ENCODE data around the gene KHDC4.

KHDC4 gene

DNA sequence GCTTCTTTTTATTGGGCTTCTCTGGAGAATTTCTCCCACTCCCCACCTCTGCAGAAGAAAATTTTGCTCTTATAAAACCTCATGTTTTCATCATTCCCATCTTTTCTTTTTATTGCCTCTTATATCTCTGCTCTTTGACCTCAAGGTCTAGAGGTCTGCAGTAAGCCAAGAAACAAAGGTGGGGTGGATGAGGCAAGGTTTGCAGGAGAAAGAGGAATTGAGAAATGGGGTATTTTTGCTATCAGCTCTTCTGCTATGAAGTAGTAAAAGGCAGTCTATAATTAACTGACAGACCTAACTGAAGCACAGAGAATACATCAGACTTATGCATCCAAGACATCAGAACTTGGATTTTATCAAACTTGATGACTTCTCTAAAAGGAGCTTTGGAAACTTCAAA is 52.0 kb downstream of the KHDC4 start:
- H3K4me3 ChIP-seq (ENCODE audit: low read depth, low read length) = no peak overlapping the region
- DNase-seq (ENCODE audit: low read depth) = no peak

- DNase-seq (ENCODE audit: low read depth) = no peak
- H3K4me3 ChIP-seq (ENCODE audit: low read depth, low read length) = no peak overlapping the region
Observed at GRCh38 chr1:155880950-155881349, 53.3 kb downstream of the KHDC4 start.

DNA sequence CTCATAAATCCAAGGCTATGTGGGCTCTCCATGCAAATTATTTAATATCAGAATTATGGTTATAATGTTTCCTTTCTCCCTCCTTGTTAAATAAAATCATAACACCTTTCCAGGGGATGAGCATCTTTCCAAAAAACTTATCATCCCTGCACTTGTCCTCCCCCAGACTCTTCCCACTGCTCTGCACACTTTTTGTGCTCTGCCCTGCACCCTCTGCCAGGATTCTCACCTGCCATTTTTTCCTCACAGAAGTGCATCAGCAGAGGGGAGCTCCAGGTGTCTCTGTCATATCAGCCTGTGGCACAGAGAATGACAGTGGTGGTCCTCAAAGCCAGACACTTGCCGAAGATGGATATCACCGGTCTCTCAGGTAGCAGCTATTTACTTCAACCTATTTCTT is 54.0 kb downstream of the KHDC4 start:
- DNase-seq (ENCODE audit: low read depth) = no peak
- no peak overlapping the region for H3K4me3 ChIP-seq (ENCODE audit: low read depth, low read length)

GRCh38 chr1:155877945-155878344 is 56.3 kb downstream of the KHDC4 start:
- no peak overlapping the region for H3K4me3 ChIP-seq (ENCODE audit: low read depth, low read length)

DNA sequence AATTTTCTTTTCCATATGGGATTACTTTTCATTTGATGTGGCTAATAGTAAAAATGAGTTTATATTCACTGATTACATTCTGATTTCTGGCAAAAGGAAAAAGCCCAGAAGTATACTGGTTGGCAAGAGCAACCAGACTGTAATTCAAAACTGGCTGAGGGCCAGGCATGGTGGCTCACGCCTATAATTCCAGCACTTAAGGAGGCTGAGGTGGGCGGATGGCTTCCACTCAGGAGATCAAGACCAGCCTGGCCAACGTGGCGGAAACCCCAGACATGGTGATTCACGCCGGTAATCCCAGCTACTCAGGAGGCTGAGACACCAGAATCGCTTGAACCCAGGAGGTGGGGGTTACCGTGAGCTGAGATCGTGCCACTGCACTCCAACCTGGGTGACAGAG is 60.4 kb downstream of the KHDC4 start:
- no peak overlapping the region for H3K4me3 ChIP-seq (ENCODE audit: low read depth, low read length)
- DNase-seq (ENCODE audit: low read depth) = no peak

More at GRCh38 chr1:155877945-155878344, 56.3 kb downstream of the KHDC4 start:
- DNase-seq (ENCODE audit: low read depth) = no peak

- DNase-seq (ENCODE audit: low read depth) = no peak
- no peak overlapping the region for H3K4me3 ChIP-seq (ENCODE audit: low read depth, low read length)
Observed at GRCh38 chr1:155872527-155872926, 61.7 kb downstream of the KHDC4 start.

GRCh38 chr1:155871390-155871789 is 62.8 kb downstream of the KHDC4 start:
- no peak for DNase-seq (ENCODE audit: low read depth)

DNA sequence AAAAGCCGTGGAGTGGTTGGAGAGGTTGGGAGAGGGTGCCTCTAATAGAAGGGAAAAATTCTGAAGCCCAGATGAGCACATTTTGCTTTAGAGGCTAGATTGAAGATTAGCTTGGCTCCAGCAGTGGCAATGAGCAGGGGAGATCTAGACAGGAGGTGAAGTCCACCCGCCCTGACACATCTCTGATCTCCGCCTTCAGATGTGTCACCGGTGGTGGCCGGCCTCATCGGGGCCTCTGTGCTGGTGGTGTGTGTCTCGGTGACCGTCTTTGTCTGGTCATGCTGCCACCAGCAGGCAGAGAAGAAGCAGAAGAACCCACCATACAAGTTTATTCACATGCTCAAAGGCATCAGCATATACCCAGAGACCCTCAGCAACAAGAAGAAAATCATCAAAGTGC is 66.4 kb downstream of the KHDC4 start:
- H3K4me3 ChIP-seq (ENCODE audit: low read depth, low read length) = no peak overlapping the region
- DNase-seq (ENCODE audit: low read depth) = no peak

More at GRCh38 chr1:155871390-155871789, 62.8 kb downstream of the KHDC4 start:
- H3K4me3 ChIP-seq (ENCODE audit: low read depth, low read length) = no peak overlapping the region

GRCh38 chr1:155864393-155864792 is 69.8 kb downstream of the KHDC4 start:
- H3K4me3 ChIP-seq (ENCODE audit: low read depth, low read length) = no peak overlapping the region
- DNase-seq (ENCODE audit: low read depth) = no peak
